Measurements from ENCODE around the gene ACVRL1.

ACVRL1 gene

DNA sequence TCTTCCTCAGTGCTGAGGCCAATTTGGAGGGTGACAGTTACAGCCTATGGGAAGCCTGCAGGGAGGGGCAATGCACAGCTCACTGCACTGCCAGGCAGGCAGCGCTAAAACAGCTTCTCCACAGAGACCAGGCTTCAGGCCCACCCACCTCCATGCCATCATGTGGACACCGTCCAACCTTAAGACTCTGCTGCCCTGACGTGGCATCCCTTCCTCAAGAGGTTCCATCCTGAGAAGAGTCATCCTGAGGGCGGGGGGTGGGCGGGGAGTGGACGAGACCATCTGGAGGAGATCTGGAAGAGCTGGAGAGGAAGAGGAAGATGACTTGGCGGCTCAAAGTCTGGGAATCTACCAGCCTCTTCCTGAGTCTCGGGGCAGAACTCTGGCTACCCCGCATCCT lies 8.4 kb upstream of the ACVRL1 start:
- no peak for DNase-seq (ENCODE audit: low read depth)

DNA sequence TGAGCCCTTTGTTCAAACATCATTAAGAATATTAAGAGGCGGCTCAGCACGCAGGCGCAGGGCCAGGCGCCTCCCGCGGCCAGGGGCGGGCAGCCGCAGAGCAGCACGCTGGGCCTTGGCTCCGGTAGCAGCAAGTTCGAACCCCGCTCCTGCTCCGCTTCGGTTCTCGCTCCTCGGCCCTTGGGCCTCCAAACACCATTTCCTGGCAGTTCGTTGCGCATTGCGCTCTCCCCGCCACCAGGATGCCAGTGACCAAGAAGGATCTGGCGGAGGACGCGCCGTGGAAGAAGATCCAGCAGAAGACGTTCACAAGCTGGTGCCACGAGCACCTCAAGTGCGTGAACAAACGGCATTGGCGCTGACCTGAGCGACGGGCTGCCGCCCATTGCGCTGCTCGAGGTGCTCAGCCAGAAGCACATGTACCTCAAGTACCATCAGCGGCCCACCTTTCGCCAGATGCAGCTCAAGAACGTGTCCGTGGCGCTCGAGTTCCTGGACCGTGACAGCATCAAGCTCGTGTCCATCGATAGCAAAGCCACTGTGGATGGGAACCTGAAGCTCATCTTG lies 6.9 kb upstream of the ACVRL1 start:
- no peak for DNase-seq (ENCODE audit: low read depth)

DNA sequence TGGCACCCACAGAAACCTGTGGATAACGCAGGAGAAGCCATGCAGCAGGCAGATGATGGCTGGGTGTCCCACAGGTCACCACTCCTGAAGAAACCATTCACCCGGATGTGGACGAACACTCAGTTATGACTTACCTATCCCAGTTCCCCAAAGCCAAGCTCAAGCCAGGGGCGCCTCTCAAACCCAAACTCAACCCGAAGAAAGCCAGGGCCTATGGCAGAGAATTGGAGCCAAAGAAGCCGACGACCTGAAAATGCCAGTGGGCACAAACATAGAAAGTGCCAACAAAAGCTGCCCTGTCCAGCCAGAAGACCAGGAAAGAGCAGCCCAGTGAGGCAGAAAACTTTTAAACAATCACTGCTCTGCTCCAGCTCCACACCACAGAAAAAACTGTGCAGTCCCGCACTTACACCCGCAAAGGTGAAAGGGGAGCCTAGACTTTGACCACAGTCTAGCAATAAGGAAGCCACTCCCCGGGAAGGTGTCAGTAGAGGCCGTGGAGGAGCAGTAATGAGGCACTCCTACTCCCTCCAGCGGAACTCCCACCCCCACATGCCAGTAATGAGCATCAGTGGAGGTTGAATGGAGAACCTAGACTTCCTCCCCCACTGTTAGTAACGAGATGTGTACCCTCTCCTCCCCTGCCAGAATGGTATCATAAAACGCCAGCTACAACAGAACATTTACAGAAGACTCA lies 6.0 kb upstream of the ACVRL1 start:
- DNase-seq (ENCODE audit: low read depth): no peak

DNA sequence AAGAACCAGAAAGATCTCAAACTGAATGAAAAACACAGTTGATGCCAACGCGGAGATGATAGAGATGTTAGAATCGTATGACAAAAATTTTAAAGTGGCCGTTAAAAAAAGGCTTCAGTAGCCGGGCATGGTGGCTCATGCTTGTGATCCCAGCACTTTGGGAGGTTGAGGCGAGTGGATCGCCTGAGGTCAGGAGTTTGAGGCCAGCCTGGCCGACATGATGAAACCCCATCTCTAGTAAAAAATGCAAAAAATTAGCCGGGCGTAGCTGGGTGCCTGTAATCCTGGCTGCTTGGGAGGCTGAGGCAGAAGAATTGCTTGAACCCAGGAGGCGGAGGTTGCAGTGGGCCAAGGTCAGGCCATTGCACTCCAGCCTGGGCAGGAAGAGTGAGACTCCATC lies 5.4 kb upstream of the ACVRL1 start:
- no peak for DNase-seq (ENCODE audit: low read depth)

DNA sequence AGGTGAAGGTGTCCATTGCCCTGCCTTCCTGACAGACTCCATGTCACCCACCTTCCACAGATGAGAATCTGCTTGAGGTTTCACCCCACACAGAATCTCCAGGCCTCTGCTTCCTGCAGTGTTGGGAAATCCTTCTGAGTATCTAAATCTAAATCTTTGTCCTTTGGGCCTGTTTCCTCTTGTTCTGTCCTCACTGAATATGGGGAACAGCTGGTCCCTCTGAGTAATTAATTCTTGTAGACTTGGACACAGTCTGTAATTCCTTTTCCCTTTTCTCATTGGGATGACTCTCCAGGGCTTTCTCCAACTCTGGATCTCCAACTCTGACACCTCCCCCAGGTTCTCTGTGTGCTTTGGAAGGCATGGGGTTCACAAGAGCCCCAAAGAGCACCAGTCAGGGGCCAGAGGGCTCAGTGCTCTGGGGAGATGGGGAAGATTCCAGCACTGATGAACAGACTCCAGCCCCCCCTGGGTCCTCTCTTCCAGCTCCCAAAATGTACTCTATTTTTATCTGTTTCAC lies 2.3 kb upstream of the ACVRL1 start:
- DNase-seq (ENCODE audit: low read depth): no peak

DNA sequence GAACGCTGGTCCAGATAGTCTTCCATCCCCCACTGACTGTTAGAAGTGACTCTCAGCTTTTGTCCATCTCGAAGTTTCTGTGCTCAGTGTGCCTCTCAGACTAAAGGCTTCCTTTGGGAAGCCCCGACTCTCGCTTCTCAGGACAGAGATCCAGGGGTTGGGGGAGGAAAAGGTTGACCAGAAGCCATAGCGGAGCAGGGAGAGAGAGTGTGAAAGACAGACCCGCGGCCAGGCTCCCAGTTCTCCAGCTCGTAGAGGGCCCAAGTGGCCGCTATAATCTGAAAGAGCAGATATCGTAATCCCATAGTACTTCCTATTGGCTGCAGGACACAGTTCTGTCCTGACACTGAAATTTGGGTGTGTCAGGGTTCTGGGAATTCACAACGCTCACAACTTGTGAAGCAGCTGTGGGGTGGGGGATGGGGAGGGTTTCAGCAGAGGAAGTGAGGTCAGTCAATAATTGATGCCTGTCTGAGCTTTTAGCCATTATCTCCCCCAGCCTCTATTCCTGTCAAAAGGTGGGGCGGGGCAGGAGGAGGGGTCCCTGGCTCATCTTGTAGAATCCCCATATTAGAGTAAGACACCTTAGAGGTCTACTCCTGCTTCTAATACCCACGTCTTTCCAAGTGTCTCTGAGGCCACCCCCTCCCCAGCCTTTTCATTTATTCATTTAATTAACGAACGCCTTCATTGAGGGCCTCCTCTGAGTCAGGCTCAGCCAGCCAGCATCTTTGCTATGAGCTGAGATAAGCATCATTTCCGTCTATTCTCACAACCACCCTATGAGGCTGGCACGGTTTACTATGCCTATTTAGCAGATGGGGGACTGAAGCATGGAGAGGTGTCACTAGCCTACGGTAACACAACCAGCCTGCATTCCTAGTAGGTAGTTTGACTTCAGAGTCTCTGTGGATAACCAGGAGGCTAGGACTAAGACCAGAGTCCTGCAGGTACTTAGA lies 1.6 kb upstream of the ACVRL1 start:
- DNase-seq (ENCODE audit: low read depth): no peak

DNA sequence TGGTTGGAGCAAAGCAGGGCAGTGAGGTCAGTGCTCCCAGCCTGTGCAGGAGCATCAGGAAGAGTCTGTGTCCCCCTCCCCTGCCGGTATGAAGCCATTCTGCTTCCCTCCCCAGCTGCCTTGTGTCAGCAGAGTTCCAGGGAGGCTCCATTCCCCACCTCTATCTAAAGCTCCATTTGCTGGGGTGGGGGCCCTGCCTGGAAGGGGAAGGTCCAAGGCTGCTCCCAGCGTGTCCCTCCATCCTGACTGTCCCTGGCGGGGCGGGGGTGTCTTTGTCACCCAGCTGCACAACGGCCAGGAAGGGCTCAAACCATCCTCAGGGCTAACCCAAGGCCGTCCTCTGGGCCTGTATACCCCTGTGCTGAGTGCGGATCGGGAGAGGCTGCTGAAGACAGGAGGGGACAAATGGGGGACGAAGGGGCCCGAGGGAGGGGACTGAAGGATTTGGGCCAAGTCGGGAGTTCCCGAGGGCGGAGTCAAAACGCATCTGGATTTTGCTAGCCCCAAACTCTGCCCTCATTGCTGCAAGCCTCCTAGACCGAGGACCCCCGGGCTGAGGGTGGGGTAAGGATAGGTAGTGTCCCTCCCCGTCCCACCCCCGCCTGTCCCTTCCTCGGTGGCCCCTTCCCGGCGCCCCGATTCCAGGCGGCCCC lies 748 bp upstream of the ACVRL1 start:
- DNase-seq (ENCODE audit: low read depth): no peak

DNA sequence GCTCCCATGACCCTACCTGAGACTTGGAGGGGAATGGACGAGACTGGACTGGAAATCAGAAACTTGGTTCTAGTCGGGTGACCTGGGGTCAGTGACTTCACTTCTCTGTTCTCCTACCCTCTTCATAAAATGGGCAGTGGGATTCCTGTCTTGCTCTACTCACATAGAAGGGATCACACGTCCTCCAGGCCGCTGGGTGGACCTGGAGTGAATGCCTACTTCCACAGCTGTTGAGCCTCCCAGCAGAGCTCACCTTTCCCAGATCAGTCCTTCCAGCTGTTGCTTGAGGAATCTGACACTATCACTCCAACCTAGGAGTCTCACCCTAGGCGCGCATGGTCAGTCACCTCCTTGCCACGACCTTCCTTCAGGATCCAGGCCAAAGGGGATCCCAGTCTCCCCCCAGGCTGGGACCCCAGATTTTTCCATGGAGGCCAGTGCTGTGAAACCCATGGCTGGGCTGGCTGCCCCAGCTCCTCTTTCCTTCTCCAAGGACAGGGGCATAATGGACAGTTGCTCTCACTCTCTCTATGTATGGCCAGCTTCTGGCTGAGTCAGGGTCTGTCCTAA lies 637 bp downstream of the ACVRL1 start:
- no peak for DNase-seq (ENCODE audit: low read depth)

DNA sequence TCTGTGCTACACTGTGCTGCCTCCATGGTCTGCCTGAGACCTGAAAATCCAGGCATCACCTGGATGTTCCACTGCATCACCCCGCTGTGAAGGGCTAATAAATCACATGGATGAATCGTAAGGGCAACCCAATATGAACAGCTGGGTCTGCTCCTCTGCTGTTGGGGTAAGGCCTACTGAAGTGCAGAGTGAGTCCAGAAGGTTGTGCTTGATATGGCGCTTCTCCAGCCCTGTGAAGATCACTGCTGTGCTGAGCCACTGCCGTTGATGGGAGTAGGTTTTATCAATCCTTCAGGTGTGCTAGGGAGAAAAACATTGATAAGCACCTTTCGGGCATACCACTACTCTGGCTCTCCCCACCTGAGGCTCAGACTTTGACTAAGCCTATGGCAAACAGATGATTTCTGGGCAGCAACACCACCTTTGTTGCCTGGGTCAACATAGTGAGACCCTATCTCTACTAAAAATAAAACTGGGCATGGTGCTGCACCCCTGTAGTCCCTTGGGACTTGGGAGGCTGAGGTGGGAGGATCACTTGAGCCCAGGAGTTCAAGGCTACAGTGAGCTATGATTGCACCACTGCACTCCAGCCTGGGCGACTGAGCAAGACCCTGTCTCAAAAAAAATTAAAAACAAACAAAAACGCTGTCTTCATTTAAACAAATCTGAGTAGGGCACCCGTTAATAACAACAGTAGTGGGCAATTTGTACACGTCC lies 1.7 kb downstream of the ACVRL1 start:
- DNase-seq (ENCODE audit: low read depth): no peak

DNA sequence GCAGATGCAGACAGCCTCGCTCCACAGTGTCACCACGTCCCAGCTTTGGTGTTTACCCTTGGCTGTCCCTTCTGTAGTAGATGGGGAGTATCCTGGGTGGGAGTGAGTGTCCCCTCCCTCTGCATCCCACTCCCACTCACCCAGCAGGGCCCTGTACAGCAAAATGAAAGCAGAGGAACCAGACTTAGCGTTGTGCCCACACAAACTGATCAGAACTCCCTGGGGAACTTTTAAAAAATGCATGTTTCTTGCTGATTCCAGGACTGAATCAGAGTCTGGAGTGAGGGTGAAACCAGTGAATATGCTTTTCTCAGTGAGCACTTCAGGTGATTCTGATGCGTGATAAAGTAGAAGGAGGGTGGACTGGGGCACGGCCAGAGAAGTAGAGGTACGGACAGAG lies 2.9 kb downstream of the ACVRL1 start:
- no peak for DNase-seq (ENCODE audit: low read depth)

DNA sequence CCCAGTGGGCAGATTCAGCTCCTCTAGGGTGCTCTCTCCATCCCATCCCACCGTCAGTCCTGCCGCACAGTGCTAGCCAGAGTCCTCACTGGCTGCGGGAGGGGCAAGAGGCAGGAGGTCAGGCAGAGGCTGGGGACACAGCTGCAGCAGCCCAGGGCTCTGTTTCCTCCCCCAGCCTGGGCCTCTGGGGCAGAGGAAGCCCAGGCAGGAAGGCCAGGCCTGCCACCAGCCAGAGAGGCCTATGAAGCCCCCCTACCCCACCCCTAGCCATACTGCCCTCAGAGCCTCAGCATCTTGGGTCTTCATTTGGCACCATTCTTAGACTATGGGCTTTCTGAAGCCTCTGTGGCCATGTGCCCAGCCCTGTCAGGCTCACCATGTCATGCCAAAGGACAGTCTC lies 3.4 kb downstream of the ACVRL1 start:
- DNase-seq (ENCODE audit: low read depth): no peak

DNA sequence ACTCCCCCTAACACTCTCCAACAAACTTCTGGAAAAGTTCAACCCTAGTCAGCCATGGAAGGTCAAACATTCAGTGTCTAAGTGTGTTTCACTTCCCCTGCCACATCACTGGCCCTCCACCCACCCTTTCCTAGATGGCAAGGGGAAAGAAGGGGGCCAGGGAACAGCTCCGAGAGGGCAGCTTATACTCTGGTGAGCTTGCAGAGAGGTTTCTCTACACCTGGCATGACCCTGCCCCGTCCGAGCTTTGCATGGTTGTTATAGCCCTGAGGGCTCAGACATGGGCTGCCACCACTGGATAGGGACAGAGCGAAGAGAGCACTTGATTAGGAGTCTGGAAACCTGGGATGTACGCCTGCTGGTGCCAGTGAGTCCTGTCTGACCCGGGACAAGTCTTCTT lies 4.0 kb downstream of the ACVRL1 start:
- no peak for DNase-seq (ENCODE audit: low read depth)

DNA sequence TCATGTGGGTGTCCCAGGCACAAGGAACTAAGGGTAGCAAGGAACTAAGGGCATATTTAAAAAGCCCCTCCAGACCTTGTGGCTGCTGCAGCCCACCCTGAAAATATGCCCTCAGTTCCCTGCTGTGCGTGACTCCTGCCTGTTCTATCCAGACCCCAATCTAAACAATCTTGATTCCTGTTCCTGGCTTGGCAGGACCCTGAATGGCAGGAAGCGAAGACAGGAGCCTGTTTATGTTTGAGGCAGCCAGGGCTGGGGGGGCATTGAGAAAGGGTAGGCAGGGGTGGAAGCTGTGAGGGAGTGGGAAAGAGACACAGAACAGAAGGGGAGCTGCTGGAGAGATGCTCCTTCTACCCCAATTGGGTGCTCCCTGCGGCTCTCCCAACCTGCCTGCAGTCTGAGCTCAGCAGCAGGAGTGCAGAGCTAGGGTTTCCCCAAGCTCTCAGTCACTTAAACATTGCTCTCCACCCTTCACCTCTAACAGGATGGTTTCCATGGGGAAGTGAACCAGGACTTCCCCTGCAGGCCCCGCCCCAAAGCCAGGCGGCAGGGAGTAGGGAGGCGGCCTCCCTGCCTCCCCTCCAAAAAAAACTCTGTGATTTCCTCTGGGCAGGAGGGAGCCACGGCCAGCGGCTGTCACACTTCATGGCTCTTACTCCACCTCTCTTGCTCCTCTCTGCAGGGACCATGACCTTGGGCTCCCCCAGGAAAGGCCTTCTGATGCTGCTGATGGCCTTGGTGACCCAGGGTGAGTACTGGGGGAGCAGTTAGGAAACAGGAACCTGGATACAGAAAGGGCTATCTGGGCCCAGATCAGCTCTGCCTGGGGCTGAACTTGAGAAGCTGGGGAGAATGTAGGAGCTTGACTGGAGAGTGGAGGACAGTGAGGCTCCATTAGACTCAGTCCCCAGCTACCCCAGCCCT lies 4.7 kb downstream of the ACVRL1 start:
- no peak for DNase-seq (ENCODE audit: low read depth)

DNA sequence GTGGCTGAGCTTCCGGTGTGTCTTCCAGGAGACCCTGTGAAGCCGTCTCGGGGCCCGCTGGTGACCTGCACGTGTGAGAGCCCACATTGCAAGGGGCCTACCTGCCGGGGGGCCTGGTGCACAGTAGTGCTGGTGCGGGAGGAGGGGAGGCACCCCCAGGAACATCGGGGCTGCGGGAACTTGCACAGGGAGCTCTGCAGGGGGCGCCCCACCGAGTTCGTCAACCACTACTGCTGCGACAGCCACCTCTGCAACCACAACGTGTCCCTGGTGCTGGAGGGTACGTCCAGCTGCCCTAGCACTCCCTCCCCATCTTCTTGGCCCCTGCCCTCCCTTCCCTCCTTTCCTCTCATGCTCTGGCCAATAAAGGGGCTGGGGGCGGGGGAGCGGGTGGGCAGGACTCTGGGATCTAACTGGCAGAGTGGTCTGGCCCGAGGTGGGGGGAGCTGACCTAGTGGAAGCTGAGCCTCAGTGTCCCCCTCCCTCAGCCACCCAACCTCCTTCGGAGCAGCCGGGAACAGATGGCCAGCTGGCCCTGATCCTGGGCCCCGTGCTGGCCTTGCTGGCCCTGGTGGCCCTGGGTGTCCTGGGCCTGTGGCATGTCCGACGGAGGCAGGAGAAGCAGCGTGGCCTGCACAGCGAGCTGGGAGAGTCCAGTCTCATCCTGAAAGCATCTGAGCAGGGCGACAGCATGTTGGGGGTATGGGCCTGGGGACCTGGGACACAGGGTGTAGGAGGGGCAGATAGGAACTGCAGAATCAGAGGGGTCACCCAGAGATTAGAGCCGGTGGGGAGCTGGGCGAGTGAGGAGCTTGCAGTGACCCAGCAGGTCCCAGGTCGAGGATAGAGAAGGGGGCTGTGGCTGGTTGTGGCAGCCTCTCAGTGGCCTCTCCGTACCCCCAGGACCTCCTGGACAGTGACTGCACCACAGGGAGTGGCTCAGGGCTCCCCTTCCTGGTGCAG lies 6.0 kb downstream of the ACVRL1 start:
- DNase-seq (ENCODE audit: low read depth): no peak

DNA sequence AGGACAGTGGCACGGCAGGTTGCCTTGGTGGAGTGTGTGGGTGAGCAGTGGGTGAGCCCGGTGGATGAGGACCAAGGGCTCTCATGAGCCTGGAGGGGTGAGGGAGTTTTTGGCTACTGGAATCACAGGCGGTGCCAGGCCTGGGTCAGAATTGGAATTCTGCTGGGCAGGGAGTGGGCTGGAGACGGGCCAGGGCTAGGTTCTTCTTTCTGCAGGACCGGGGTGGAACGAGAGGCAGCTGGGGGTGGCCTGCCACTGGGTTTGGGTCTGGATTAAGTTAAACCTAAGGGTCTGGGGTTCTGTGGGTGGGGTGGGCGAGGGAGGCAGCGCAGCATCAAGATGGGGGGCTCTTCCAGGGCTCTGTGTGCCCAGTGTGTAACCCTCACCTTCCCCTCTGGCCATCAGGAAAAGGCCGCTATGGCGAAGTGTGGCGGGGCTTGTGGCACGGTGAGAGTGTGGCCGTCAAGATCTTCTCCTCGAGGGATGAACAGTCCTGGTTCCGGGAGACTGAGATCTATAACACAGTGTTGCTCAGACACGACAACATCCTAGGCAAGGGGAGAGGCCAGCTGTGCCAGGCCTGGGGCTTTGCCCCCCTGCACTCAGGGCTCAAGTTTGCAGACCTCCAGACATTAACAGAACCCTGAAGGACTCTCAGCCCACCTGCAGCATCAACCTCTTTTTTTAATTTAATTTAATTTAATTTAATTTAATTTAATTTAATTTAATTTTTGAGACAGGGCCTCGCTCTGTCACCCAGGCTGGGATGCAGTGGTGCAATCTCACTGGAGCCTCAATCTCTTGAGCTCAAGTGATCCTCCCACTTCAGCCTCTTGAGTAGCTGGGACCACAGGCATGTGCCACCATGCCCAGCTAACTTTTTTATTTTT lies 7.0 kb downstream of the ACVRL1 start:
- DNase-seq (ENCODE audit: low read depth): no peak

DNA sequence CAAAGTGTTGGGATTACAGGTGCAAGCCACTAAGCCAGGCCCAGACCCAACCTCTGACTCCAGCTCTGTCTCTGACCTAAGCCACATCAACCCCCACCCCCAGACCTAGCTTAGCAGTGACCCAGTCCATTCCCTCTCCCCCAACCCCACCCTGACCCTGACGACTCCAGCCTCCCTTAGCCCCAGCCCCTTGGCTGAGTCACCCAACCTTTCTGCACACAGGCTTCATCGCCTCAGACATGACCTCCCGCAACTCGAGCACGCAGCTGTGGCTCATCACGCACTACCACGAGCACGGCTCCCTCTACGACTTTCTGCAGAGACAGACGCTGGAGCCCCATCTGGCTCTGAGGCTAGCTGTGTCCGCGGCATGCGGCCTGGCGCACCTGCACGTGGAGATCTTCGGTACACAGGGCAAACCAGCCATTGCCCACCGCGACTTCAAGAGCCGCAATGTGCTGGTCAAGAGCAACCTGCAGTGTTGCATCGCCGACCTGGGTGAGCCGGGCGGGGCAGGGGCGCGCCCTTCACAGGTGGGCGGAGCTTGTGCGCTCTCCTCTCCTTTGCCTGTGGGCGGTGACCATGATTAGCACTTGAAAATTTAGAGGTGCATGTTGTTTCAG lies 7.8 kb downstream of the ACVRL1 start:
- no peak for DNase-seq (ENCODE audit: low read depth)

DNA sequence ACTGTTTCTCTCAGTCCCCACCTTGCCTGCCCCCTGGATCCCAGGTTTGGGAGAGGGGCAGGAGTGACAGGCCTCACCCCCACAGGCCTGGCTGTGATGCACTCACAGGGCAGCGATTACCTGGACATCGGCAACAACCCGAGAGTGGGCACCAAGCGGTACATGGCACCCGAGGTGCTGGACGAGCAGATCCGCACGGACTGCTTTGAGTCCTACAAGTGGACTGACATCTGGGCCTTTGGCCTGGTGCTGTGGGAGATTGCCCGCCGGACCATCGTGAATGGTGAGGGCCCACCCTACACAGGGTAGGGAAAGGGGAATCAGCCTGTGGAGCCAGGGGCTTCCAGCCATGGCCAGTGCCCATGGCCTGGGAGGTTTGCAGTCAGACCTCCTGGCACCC lies 8.6 kb downstream of the ACVRL1 start:
- no peak for DNase-seq (ENCODE audit: low read depth)

Measured in HS-5 (cell line).